Lower leg skin (tissue), 4 donors: ENCODE results near the gene KIF20B. TPM values are rescaled to one million over a fixed set of nuclear protein-coding genes. Genes with fewer than 3 reads are reported as not detected.

ENCODE experiments used
- DNase-seq, 2 donors: peaks; one replicate each; pipeline ENCODE4 v3.0.0-alpha.2; 2019; ENCODE audit warnings: low spot score in 2 of 2
- H3K4me3 ChIP-seq: fragments of 200-600 bp; sonication (generic); 2 replicates; pipeline ENCODE4 v1.5.1; 2017; ENCODE audit warnings: mild to moderate bottlenecking, low read depth; ENCODE audit not compliant: poor library complexity, severe bottlenecking
- CTCF ChIP-seq, 3 donors: fragments of 450-650 bp; IDR thresholded peaks; one replicate each; pipeline ENCODE4 v1.5.1; 2016; ENCODE audit warnings: antibody characterized with exemption in 3 of 3, mild to moderate bottlenecking in 3 of 3, moderate library complexity in 2 of 3
- POLR2A ChIP-seq, 2 donors: fragments of 450-650 bp; IDR thresholded peaks; one replicate each; pipeline ENCODE4 v1.6.1; 2016 to 2017; ENCODE audit warnings: antibody characterized with exemption in 2 of 2, mild to moderate bottlenecking in 1 of 2, moderate library complexity in 1 of 2
- WGBS, 2 donors: methylation state at CpG; one replicate each; pipeline ENCODE4 v1.1.5; 2018; 5-methylcytosine and 5-hydroxymethylcytosine counted together
- intact Hi-C: fragments of 100-400 bp; cut with DNase I; formaldehyde crosslinking; loops from one replicate; pipeline ENCODE4 v1.15.0; 2023; ENCODE audit warnings: low total_unique reads
- total RNA-seq, 4 donors: library from RNA; depleted of rRNA; stranded (reverse); fragments of >200 nt; gene quantifications; one replicate each; pipeline ENCODE4 v1.1.0, GENCODE V29; 2016

Gene KIF20B
- total RNA-seq, 4 donors from 2014 or later = 3.2 to 6.2 (median 5.7) TPM

- DNase-seq = no peak
- intact Hi-C loops = no loop called here
- TF ChIP-seq CTCF (IDR thresholded peaks at IDR 0.05) (no peak), POLR2A (IDR thresholded peaks at IDR 0.05) (no peak)
Measured at GRCh38 chr10:89799573-89799972, 98.2 kb downstream of the KIF20B start.

GRCh38 chr10:89805599-89806013 lies 104.2 kb downstream of the KIF20B start:
- DNase-seq = no peak
- 56 to 63% methylated on average over 2 of the region's 2 CpGs for WGBS, 2 donors

More at GRCh38 chr10:89799573-89799972, 98.2 kb downstream of the KIF20B start:
- H3K4me3 ChIP-seq = no peak overlapping the region
- 84 to 93% methylated on average over 2 of the region's 2 CpGs for WGBS, 2 donors

GRCh38 chr10:89808842-89809241 lies 107.5 kb downstream of the KIF20B start:
- WGBS, 2 donors = 55 to 61% methylated on average over 2 of the region's 2 CpGs
- H3K4me3 ChIP-seq = no peak overlapping the region
- no peak for DNase-seq
- intact Hi-C loops = no loop called here
- TF ChIP-seq CTCF (IDR thresholded peaks at IDR 0.05) = no peak
- TF ChIP-seq POLR2A (IDR thresholded peaks at IDR 0.05) = no peak

More at GRCh38 chr10:89805599-89806013, 104.2 kb downstream of the KIF20B start:
- intact Hi-C loops = no loop called here
- TF ChIP-seq POLR2A (IDR thresholded peaks at IDR 0.05) (no peak), CTCF (IDR thresholded peaks at IDR 0.05) (no peak)
- no peak overlapping the region for H3K4me3 ChIP-seq

DNA sequence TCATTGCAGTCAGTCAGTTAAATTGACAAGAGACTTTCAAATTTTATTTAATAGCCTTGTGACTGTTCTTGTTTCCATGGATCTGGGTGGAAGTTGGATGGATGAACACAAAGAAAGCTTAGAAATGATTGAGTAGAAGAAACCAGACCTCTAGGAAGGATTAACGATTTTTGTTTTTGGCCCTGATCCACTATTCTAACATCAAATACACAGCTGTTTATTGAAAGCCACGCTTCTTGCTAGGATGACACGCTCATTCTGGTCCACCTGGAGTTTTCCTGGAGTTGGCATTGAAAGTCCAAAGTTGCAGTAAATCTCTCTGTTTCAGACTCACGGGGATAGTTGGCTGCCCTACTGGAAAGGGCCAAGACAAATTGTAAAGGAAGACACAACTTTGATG lies 108.4 kb downstream of the KIF20B start:
- intact Hi-C loops = no loop called here
- WGBS, 2 donors = 73% methylated on average over 4 of the region's 4 CpGs
- no peak for TF ChIP-seq POLR2A (IDR thresholded peaks at IDR 0.05)
- no peak for TF ChIP-seq CTCF (IDR thresholded peaks at IDR 0.05)
- DNase-seq = no peak
- no peak overlapping the region for H3K4me3 ChIP-seq

DNA sequence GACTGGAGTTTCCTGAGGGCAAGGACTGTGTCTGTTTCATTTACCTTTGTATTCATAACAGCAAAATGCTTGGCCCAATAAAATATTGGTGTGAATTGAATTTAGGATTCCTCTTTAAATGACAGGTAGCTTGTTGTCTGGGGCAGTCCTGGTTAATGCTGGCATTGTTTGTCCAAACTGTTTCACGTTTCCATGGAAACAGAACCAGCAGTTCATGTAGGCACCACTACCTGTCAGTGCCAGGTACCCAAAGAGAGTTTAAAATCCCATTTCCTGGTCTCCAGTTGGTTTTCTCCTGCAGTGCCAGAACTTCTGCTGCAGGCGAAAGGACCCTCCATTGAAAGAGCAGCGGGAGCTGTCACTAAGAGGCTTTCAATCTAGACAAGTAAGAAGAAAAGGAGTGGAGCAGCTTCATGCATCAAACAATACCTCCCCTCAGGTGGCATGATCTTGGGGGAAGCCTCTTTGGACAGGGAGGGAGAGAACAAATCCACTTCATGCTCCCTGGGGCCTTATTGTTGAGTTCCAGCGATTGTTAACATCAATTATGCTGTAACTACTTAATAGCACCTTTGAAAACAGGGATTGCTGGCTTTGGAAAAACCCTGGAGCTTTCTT lies 109.6 kb downstream of the KIF20B start:
- 71 to 80% methylated on average over 4 of the region's 4 CpGs for WGBS, 2 donors
- no peak overlapping the region for H3K4me3 ChIP-seq
- intact Hi-C loops = no loop called here
- TF ChIP-seq POLR2A (IDR thresholded peaks at IDR 0.05) (no peak), CTCF (IDR thresholded peaks at IDR 0.05) (no peak)
- DNase-seq = no peak

- DNase-seq = no peak
- intact Hi-C loops = no loop called here
- no peak overlapping the region for H3K4me3 ChIP-seq
- WGBS, 2 donors = 60 to 69% methylated on average over 3 of the region's 3 CpGs
- TF ChIP-seq POLR2A (IDR thresholded peaks at IDR 0.05) = no peak
- TF ChIP-seq CTCF (IDR thresholded peaks at IDR 0.05) = no peak
Measured at GRCh38 chr10:89813546-89813945, 112.2 kb downstream of the KIF20B start.
